Keratinocyte (primary cell): Measurements from ENCODE around the gene C16orf92. TPM values are rescaled to one million over a fixed set of nuclear protein-coding genes. Genes with fewer than 3 reads are reported as not detected.

Source experiments
- DNase-seq: peaks from one replicate; pipeline ENCODE4 v3.0.0-alpha.2; 2011; ENCODE audit warnings: low read depth, missing footprints, low spot score
- FAIRE-seq: peaks from 2 replicates; lab custom pipeline; 2011; peaks lifted over from hg19 to GRCh38; lab: Jason Lieb, UNC
- H2AFZ ChIP-seq: 2 replicates; pipeline ENCODE4 v1.6.0; 2012; ENCODE audit warnings: low read length, control low read depth, inconsistent platforms; ENCODE audit not compliant: control insufficient read depth
- H3K27ac ChIP-seq: 2 replicates; pipeline ENCODE4 v1.5.1; 2011; ENCODE audit warnings: low read length; ENCODE audit not compliant: control insufficient read depth, insufficient read depth
- H3K27me3 ChIP-seq: 3 replicates; pipeline ENCODE4 v1.6.0; 2011; ENCODE audit warnings: low read length; ENCODE audit not compliant: control insufficient read depth, insufficient read depth; ENCODE audit errors: extremely low read depth
- H3K36me3 ChIP-seq, 2 experiments: 2 replicates in 1 of 2; 3 replicates in 1 of 2; pipeline ENCODE4 v1.5.1; 2011; ENCODE audit warnings: low read length in 2 of 2, mild to moderate bottlenecking in 1 of 2; ENCODE audit not compliant: control insufficient read depth in 2 of 2, insufficient read depth in 2 of 2; ENCODE audit errors: extremely low read depth in 1 of 2
- H3K4me1 ChIP-seq: 3 replicates; pipeline ENCODE4 v1.5.1; 2011; ENCODE audit warnings: low read length; ENCODE audit not compliant: control insufficient read depth, insufficient read depth; ENCODE audit errors: extremely low read depth
- H3K4me2 ChIP-seq: 3 replicates; pipeline ENCODE4 v1.6.0; 2011; ENCODE audit warnings: low read depth, low read length; ENCODE audit not compliant: control insufficient read depth, insufficient read depth; ENCODE audit errors: extremely low read depth
- H3K4me3 ChIP-seq, 3 experiments: fragments of 200-600 bp in 1 of 3; sonication (generic) in 1 of 3; 2 replicates in 2 of 3; 3 replicates in 1 of 3; pipeline ENCODE4 v1.5.1; 2011 to 2016; ENCODE audit warnings: low read length in 3 of 3, mild to moderate bottlenecking in 3 of 3, control low read depth in 2 of 3, inconsistent platforms in 1 of 3, low read depth in 1 of 3, mixed read lengths in 1 of 3, mixed run types in 1 of 3, moderate library complexity in 1 of 3; ENCODE audit not compliant: control insufficient read depth in 2 of 3, insufficient read depth in 2 of 3; ENCODE audit errors: extremely low read depth in 1 of 3
- H3K79me2 ChIP-seq: 2 replicates; pipeline ENCODE4 v1.6.0; 2012; ENCODE audit warnings: low read length; ENCODE audit not compliant: control insufficient read depth, insufficient read depth
- H3K9ac ChIP-seq: 3 replicates; pipeline ENCODE4 v1.6.0; 2011; ENCODE audit warnings: low read length; ENCODE audit not compliant: control insufficient read depth, insufficient read depth; ENCODE audit errors: extremely low read depth
- H3K9me1 ChIP-seq: 3 replicates; pipeline ENCODE4 v1.6.0; 2011; ENCODE audit warnings: low read length; ENCODE audit not compliant: control insufficient read depth, insufficient read depth; ENCODE audit errors: extremely low read depth
- H3K9me3 ChIP-seq: 2 replicates; pipeline ENCODE4 v1.5.1; 2012; ENCODE audit warnings: low read depth, low read length; ENCODE audit not compliant: control insufficient read depth
- H4K20me1 ChIP-seq: 3 replicates; pipeline ENCODE4 v1.6.0; 2011; ENCODE audit warnings: low read length; ENCODE audit not compliant: control insufficient read depth, insufficient read depth; ENCODE audit errors: extremely low read depth
- CTCF ChIP-seq, 3 experiments: IDR thresholded peaks in 1 of 3; conservative IDR thresholded peaks in 1 of 3; optimal IDR thresholded peaks in 1 of 3; 2 replicates in 2 of 3; 3 replicates in 1 of 3; pipeline versions ENCODE3 to v1.5.1; 2011; ENCODE audit warnings: low read length in 3 of 3, mild to moderate bottlenecking in 3 of 3, moderate library complexity in 2 of 3, control low read depth in 1 of 3, inconsistent platforms in 1 of 3; ENCODE audit not compliant: insufficient read depth in 2 of 3; ENCODE audit errors: extremely low read depth in 1 of 3
- EZH2 ChIP-seq: IDR thresholded peaks from one replicate; pipeline ENCODE4 v1.6.1; 2012; ENCODE audit warnings: inconsistent platforms, mild to moderate bottlenecking, low read length, moderate library complexity
- dilution Hi-C: fragments of 300-500 bp; cut with MboI; formaldehyde crosslinking; loops from one replicate; pipeline ENCODE4 v1.7.0; 2020; ENCODE audit warnings: low sequenced_read_pairs; ENCODE audit not compliant: extremely low pct_ligation_motif_present
- polyA plus RNA-seq, 5 experiments: library from polyadenylated mRNA; depleted of rRNA in 3 of 5; stranded (reverse) in 3 of 5; stranded (forward) in 1 of 5; unstranded in 1 of 5; fragments of >200 nt; gene quantifications; 1 replicate in 1 of 5; 2 replicates in 3 of 5; 3 replicates in 1 of 5; pipeline versions ENCODE4 v1.2.1 to v1.2.3, GENCODE V29; 2011 to 2012; ENCODE audit warnings: missing spikeins in 2 of 5, low read depth in 1 of 5, low replicate concordance in 1 of 5

The C16orf92 gene
- polyA plus RNA-seq, 1 donor (not counting 4 experiments of a cell fraction or from before 2014, with no cell fraction given): not detected

DNA sequence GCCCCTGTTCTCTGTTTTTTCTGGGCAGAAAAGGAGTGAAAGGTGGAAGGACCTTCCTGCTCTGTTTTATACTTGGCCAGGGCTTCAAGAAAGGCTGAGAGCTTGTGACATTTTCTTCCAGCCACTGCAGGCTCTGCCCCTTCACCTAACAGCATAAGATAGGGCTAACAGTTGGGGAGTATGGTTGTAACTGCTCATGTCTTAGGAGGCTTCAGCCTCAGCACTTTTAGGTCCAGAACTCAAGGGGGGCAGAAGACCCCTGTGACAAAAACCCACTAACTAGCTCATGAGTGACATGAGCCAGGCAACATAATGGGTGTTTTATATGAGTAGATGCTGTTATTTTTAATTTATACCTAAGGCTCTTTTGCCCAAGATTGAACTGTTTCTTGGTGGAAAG is 47.5 kb downstream of the C16orf92 start:
- no peak overlapping the region for H3K27ac ChIP-seq
- dilution Hi-C loops: no loop called here
- FAIRE-seq (no peak), DNase-seq (no peak)
- H3K4me2 ChIP-seq: no peak overlapping the region
- H3K9me1 ChIP-seq: no peaks in the 10 kb centered on the region
- H3K4me3 ChIP-seq: no peak overlapping the region
- H3K4me1 ChIP-seq: peaks cover 30% of the 10 kb centered on the region
- no peaks in the 10 kb centered on the region for H3K9me3 ChIP-seq
- no peak overlapping the region for H3K9ac ChIP-seq
- peaks cover 40% of the 10 kb centered on the region for H4K20me1 ChIP-seq
- no peaks in the 10 kb centered on the region for H3K27me3 ChIP-seq
- no peak overlapping the region for H2AFZ ChIP-seq
- TF ChIP-seq EZH2 (no peak), CTCF (optimal IDR thresholded peaks at IDR 0.05 in 1 of 3, IDR thresholded peaks at IDR 0.05 in 1 of 3, conservative IDR thresholded peaks at IDR 0.05 in 1 of 3; ENCODE audit: extremely low read depth in 1 of 3, insufficient read depth in 2 of 3, low read length in 3 of 3) (no peak)
- H3K36me3 ChIP-seq: peaks cover 42 to 50% of the 10 kb centered on the region in 2 experiments
- H3K79me2 ChIP-seq: peaks cover 48% of the 10 kb centered on the region

Other genes with a start within 250 kb of the C16orf92 start
- 0.01 TPM in 1 of 3 replicates, not detected in the others for gene ZG16, start 244.9 kb upstream of the C16orf92 start, polyA plus RNA-seq
- gene KIF22, start 232.4 kb upstream of the C16orf92 start, polyA plus RNA-seq: 36.3 to 48.3 TPM (median 43.7 TPM) in 3 replicates
- gene MAZ, start 216.7 kb upstream of the C16orf92 start, polyA plus RNA-seq: 48.5 to 82.3 TPM (median 59.0 TPM) in 3 replicates
- not detected in 3 replicates for gene PRRT2, start 211.0 kb upstream of the C16orf92 start, polyA plus RNA-seq
- gene PAGR1, start 207.0 kb upstream of the C16orf92 start, polyA plus RNA-seq: 6.4 to 17.1 TPM (median 13.6 TPM) in 3 replicates
- gene MVP, start 202.7 kb upstream of the C16orf92 start, polyA plus RNA-seq: 130 to 213 TPM (median 148 TPM) in 3 replicates
- gene CDIPT, start 160.0 kb upstream of the C16orf92 start, polyA plus RNA-seq: 49.5 to 94.6 TPM (median 60.0 TPM) in 3 replicates
- 0.68 to 2.5 TPM (median 1.5 TPM) in 3 replicates for gene SEZ6L2, start 123.6 kb upstream of the C16orf92 start, polyA plus RNA-seq
- 0.71 to 1.8 TPM (median 0.88 TPM) in 3 replicates for gene ASPHD1, start 122.7 kb upstream of the C16orf92 start, polyA plus RNA-seq
- 8.2 to 12.1 TPM (median 9.2 TPM) in 3 replicates for gene KCTD13, start 97.0 kb upstream of the C16orf92 start, polyA plus RNA-seq
- 48.5 to 77.2 TPM (median 64.8 TPM) in 3 replicates for gene TMEM219, start 61.1 kb upstream of the C16orf92 start, polyA plus RNA-seq
- 13.8 to 20.1 TPM (median 15.4 TPM) in 3 replicates for gene TAOK2, start 49.3 kb upstream of the C16orf92 start, polyA plus RNA-seq
- 4.1 to 4.8 TPM (median 4.6 TPM) in 3 replicates for gene HIRIP3, start 27.6 kb upstream of the C16orf92 start, polyA plus RNA-seq
- gene INO80E, start 27.0 kb upstream of the C16orf92 start, polyA plus RNA-seq: 20.1 to 28.3 TPM (median 26.7 TPM) in 3 replicates
- 0.10 to 0.41 TPM (median 0.26 TPM) in 3 replicates for gene DOC2A, start 12.2 kb upstream of the C16orf92 start, polyA plus RNA-seq
- gene TLCD3B, start 8.1 kb downstream of the C16orf92 start, polyA plus RNA-seq: 0.08 TPM in 1 of 3 replicates, not detected in the others
- gene ALDOA, start 42.6 kb downstream of the C16orf92 start, polyA plus RNA-seq: 740 to 1,250 TPM (median 800 TPM) in 3 replicates
- 124 to 188 TPM (median 167 TPM) in 3 replicates for gene PPP4C, start 52.8 kb downstream of the C16orf92 start, polyA plus RNA-seq
- 0.06 to 0.18 TPM (median 0.18 TPM) in 3 replicates for gene TBX6, start 68.7 kb downstream of the C16orf92 start, polyA plus RNA-seq
- gene YPEL3, start 73.0 kb downstream of the C16orf92 start, polyA plus RNA-seq: 13.5 to 16.3 TPM (median 15.7 TPM) in 3 replicates
- gene GDPD3, start 90.3 kb downstream of the C16orf92 start, polyA plus RNA-seq: 0.68 to 1.8 TPM (median 1.1 TPM) in 3 replicates
- gene MAPK3, start 100.0 kb downstream of the C16orf92 start, polyA plus RNA-seq: 42.0 to 64.9 TPM (median 60.8 TPM) in 3 replicates
- gene CORO1A, start 160.4 kb downstream of the C16orf92 start, polyA plus RNA-seq: 2.8 to 5.5 TPM (median 3.0 TPM) in 3 replicates
- gene BOLA2B, start 170.5 kb downstream of the C16orf92 start, polyA plus RNA-seq: 41.0 to 170 TPM (median 70.4 TPM) in 3 replicates
- gene SLX1A, start 170.7 kb downstream of the C16orf92 start, polyA plus RNA-seq: 2.3 to 9.0 TPM (median 5.4 TPM) in 3 replicates
- 4.7 to 10.1 TPM (median 8.0 TPM) in 3 replicates for gene SULT1A3, start 176.1 kb downstream of the C16orf92 start, polyA plus RNA-seq
- 1.0 to 2.0 TPM (median 1.6 TPM) in 3 replicates for gene NPIPB13, start 225.3 kb downstream of the C16orf92 start, polyA plus RNA-seq